Uterus (tissue), 4 donors: Measurements from ENCODE around the gene KRT37. TPM values are rescaled to one million over a fixed set of nuclear protein-coding genes. Genes with fewer than 3 reads are reported as not detected.

Experiments used
- DNase-seq, 2 donors: peaks; one replicate each; pipeline ENCODE4 v3.0.0-alpha.2; 2019 to 2020
- H3K27ac ChIP-seq, 2 donors: fragments of 200-600 bp; sonication (generic); 1 replicate in 1 of 2; 2 replicates in 1 of 2; pipeline ENCODE4 v1.5.1; 2016 to 2018
- H3K27me3 ChIP-seq, 2 donors: fragments of 200-600 bp; sonication (generic); one replicate each; pipeline ENCODE4 v1.5.1; 2018 to 2019; ENCODE audit warnings: control low read depth in 1 of 2
- H3K36me3 ChIP-seq, 2 donors: fragments of 200-600 bp; sonication (generic); one replicate each; pipeline ENCODE4 v1.5.1; 2019; ENCODE audit warnings: control low read depth in 1 of 2
- H3K4me1 ChIP-seq, 2 donors: fragments of 200-600 bp; sonication (generic); one replicate each; pipeline ENCODE4 v1.5.1; 2018 to 2019; ENCODE audit warnings: control low read depth in 1 of 2
- H3K4me3 ChIP-seq, 2 donors: fragments of 200-600 bp; sonication (generic); 1 replicate in 1 of 2; 2 replicates in 1 of 2; pipeline ENCODE4 v1.5.1; 2018 to 2019; ENCODE audit warnings: mild to moderate bottlenecking in 1 of 2
- H3K9me3 ChIP-seq, 2 donors: fragments of 200-600 bp; sonication (generic); one replicate each; pipeline ENCODE4 v1.5.1; 2019; ENCODE audit warnings: control low read depth in 1 of 2
- CTCF ChIP-seq, 4 experiments: fragments of 200-600 bp in 2 of 4; fragments of 450-650 bp in 2 of 4; sonication (generic) in 2 of 4; IDR thresholded peaks; one replicate each; pipeline ENCODE4 v1.5.1; 2016 to 2019; ENCODE audit warnings: antibody characterized with exemption in 4 of 4, mild to moderate bottlenecking in 2 of 4, moderate library complexity in 1 of 4
- POLR2A ChIP-seq, 2 donors: fragments of 450-650 bp; IDR thresholded peaks; one replicate each; pipeline ENCODE4 v1.6.1; 2016; ENCODE audit warnings: antibody characterized with exemption in 2 of 2, mild to moderate bottlenecking in 1 of 2, moderate library complexity in 1 of 2
- intact Hi-C: fragments of 100-400 bp; cut with DNase I; formaldehyde crosslinking; loops from one replicate; pipeline ENCODE4 v1.15.1; 2023; ENCODE audit warnings: low total_unique reads
- total RNA-seq, 4 donors: library from RNA; depleted of rRNA in 3 of 4; stranded (reverse); fragments of >200 nt in 3 of 4; gene quantifications; one replicate each; pipeline versions ENCODE4 v1.1.0 to v1.2.4, GENCODE V29; 2014 to 2023
- donor health status: DM: yes; HTN: yes; CAD: no.

The KRT37 gene
- total RNA-seq, 4 donors from 2014 or later: not detected

DNA sequence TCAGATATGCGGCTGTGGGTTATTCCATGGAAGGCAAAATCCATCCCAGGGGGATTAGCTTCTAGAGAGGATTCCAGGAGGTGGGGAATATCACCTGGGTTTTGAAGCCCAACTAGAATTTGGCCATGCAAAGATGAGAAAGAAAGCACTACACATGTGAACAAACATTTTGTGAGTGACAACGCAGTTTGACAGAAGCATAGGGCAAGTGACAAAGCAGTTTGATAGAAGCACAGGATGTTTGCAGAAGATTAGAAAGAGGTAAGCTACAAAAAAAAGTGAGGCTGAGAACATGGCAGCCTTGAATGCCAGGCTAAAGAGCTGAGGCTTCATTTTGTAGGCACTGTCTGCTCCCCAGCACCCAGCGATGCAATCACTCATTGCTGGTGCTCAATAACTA, 28.7 kb upstream of the KRT37 start:
- Histone ChIP-seq H3K36me3 (no peaks in the 10 kb centered on the region), H3K4me3 (no peak overlapping the region), H3K27ac (no peak overlapping the region), H3K9me3 (no peaks in the 10 kb centered on the region), H3K27me3 (no peaks in the 10 kb centered on the region), H3K4me1 (no peaks in the 10 kb centered on the region)
- intact Hi-C loops: no loop called here
- TF ChIP-seq CTCF (IDR thresholded peaks at IDR 0.05) (no peak), POLR2A (IDR thresholded peaks at IDR 0.05) (no peak)
- no peak for DNase-seq

DNA sequence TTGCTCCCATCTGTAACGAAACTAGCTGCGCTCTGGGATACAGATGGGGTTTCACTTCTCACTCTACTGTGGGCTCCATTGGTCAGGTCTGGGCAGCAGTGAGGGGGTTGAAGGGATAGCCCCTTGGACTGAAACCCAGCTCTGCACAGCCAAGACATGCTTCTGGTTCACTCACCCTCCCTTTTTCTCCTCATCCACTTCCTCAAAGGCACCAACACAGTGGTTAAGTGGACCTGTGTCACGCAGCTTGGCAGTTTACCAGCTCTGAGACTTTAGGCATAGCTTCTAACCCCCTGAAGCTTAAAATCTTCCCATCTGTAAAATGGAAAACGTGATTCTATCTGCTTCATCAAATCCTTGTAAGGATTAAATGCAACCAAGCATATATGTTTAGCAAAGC, 27.9 kb upstream of the KRT37 start:
- Histone ChIP-seq H3K27me3 (no peaks in the 10 kb centered on the region), H3K4me1 (no peaks in the 10 kb centered on the region), H3K4me3 (no peak overlapping the region), H3K27ac (no peak overlapping the region), H3K9me3 (no peaks in the 10 kb centered on the region), H3K36me3 (no peaks in the 10 kb centered on the region)
- TF ChIP-seq POLR2A (IDR thresholded peaks at IDR 0.05) (no peak), CTCF (IDR thresholded peaks at IDR 0.05) (no peak)
- no peak for DNase-seq
- intact Hi-C loops: no loop called here

DNA sequence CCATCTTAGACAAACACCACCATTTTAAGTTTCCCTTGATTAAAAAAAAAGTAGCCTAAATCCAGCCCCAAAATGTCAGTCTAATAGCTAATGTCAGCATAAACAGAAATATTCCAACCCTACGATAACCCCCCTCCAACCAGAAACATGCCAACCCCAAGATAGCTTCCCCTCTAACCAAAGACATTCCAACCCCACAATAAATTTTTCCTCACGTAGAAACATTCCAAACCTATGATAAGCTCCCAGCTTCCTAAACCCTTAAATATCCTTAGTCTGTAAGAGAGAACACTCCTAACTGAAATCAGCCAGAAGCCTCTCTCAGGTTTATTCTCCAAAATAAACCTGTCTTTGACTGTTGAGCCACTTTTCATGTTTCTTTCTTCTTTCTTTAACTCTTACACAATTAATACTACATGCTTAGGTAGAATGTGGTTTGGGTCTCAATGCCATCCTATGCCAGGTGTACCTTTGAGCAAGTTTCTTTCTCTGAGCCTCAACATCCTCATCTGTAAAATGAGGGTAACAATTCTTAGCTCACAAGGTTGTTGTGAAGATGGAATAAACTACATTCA, 26.9 kb upstream of the KRT37 start:
- DNase-seq: no peak
- Histone ChIP-seq H3K4me3 (no peak overlapping the region), H3K9me3 (no peaks in the 10 kb centered on the region), H3K36me3 (no peaks in the 10 kb centered on the region), H3K27me3 (no peaks in the 10 kb centered on the region), H3K27ac (no peak overlapping the region), H3K4me1 (no peaks in the 10 kb centered on the region)
- intact Hi-C loops: no loop called here
- no peak for TF ChIP-seq CTCF (IDR thresholded peaks at IDR 0.05)
- TF ChIP-seq POLR2A (IDR thresholded peaks at IDR 0.05): no peak

DNA sequence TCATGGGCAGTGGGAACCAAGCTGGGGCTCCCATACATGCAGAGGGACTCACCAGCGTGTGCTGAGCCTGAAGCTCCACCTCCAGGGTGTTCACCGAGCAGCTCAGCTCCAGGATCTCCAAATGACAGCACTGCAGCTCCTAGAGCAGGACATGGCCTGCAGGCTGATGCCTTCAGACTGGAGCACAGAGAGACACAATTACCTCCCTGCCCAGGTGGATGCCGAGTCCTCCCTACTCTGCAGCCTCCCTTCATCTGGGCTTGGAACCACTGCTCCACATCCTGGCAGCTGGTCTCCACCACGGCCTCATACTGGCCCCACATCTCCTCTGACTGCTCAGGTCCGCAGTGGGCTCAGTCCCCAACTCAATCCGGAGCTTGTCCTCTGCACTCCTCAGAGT, 24.6 kb upstream of the KRT37 start:
- H3K9me3 ChIP-seq: no peaks in the 10 kb centered on the region
- H3K4me3 ChIP-seq: no peak overlapping the region
- no peaks in the 10 kb centered on the region for H3K4me1 ChIP-seq
- H3K27ac ChIP-seq: no peak overlapping the region
- TF ChIP-seq POLR2A (IDR thresholded peaks at IDR 0.05) (no peak), CTCF (IDR thresholded peaks at IDR 0.05) (no peak)
- no peaks in the 10 kb centered on the region for H3K27me3 ChIP-seq
- no peaks in the 10 kb centered on the region for H3K36me3 ChIP-seq
- no peak for DNase-seq
- intact Hi-C loops: no loop called here

- no peaks in the 10 kb centered on the region for H3K4me1 ChIP-seq
- no peak overlapping the region for H3K4me3 ChIP-seq
- TF ChIP-seq CTCF (IDR thresholded peaks at IDR 0.05) (no peak), POLR2A (IDR thresholded peaks at IDR 0.05) (no peak)
- DNase-seq: no peak
- H3K9me3 ChIP-seq: no peaks in the 10 kb centered on the region
- intact Hi-C loops: no loop called here
- H3K27ac ChIP-seq: no peak overlapping the region
- H3K27me3 ChIP-seq: no peaks in the 10 kb centered on the region
- H3K36me3 ChIP-seq: no peaks in the 10 kb centered on the region
These were observed 24.1 kb upstream of the KRT37 start for GRCh38 chr17:41448506-41448905.
